ENCODE results near the gene PHF12.
"Not testable (repeated sequence)": the region's sequence is repeated elsewhere in the genome, so short reads cannot be mapped to it uniquely, and the experiment has no call there.

The PHF12 gene

GRCh38 chr17:28903546-28903841, 47.8 kb downstream of the PHF12 start:
- not testable (repeated sequence) for DNase-seq (ENCODE audit: low read depth, low spot score)

DNA sequence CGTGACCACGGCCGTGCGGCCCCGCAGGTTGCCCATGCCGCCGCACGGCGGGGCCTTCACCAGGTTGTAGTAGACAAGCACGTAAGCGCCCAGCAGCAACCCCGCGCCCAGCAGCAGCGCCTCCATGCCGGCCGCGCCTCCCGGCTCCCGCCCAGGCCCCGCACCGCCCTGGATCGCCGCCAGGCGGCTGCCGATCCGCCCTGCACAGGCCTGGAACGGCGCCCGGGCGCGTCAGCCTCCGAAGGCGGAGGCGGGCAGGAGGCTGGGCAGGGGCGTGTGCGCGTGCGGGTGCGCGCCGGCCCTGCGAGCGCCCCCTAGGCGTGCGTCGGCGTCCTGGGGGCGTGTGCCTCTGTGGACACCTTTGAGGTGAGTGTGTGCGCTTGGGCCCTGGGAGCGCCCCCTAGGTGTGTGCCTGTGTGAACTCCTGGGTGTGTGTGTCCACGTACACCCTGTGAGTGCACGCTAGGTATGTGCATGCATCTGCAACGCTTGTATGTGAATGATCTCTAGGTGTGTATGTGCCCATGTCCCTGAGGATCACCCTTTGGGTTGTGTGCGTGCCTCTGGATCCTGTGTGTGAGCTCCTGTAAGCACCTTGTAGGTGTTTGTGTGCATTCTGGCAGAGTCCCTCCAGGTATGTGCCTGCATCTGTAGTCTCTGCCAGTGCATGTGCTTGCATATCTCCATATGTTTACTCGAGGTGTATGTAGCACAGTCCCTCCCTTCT, 48.3 kb downstream of the PHF12 start, which contains the start of gene DHRS13:
Gene DHRS13 (minus strand): TSS at position 261 of the 727 bp plus-strand sequence. CDS start 135 bp downstream, at position 126.
- peak; percentile 99 for DNase-seq (ENCODE audit: low read depth, low spot score)

- DNase-seq (ENCODE audit: low read depth, low spot score) = peak; percentile 64
These were observed 49.2 kb downstream of the PHF12 start for GRCh38 chr17:28901866-28902818.

GRCh38 chr17:28900986-28901726, 50.2 kb downstream of the PHF12 start:
- no peak for DNase-seq (ENCODE audit: low read depth, low spot score)

DNA sequence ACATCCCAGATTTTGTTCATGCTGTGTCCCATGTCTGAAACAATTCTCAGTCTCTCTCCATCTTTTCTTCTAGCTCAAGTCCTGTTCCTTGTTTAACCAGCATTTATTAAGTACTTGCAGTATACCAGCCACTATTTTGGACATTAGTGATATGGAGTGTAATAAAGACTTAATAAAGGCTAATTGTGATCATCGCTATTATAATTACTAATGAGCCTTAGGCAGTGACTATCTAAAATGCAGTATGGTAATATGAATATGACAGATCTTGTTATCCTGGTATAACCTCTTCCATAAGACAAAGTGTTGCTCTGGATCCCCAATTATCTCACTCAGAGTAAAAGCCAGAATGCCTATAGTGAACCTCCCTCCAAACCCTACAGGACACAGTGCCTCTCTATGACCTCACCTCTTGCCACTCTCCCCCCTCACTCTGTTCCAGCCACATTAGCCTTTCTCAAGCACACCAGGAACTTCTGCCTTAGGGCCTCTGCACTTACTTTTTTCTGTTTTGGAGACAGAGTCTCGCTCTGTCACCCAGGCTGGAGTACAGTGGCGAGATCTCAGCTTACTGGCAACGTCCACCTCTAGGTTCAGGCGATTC, 52.0 kb downstream of the PHF12 start:
- peak; percentile 42 for DNase-seq (ENCODE audit: low read depth, low spot score)

DNA sequence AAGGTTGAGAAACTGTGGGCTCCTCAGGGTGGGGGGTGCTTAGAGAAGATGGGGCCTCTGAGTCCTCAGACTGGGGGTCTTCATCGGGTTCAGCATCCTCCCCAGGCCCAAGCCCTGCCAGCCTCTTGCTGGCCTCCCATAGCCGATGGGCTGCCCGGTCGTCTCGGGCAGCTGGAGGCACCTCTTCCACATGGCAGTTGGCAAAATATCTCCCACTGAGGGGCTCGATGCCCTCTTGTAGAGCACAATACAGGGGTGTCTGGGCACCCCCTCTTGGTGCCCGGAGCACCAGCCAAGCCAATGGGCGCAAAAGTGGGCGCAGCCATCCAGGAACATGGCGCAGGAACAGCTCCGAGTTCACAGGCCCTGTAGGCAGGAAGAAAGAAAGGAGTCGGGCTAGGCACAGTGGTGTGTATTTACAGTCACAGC, 52.8 kb downstream of the PHF12 start:
- no peak for DNase-seq (ENCODE audit: low read depth, low spot score)

GRCh38 chr17:28897769-28898526, 53.4 kb downstream of the PHF12 start:
- DNase-seq (ENCODE audit: low read depth, low spot score) = no peak

DNA sequence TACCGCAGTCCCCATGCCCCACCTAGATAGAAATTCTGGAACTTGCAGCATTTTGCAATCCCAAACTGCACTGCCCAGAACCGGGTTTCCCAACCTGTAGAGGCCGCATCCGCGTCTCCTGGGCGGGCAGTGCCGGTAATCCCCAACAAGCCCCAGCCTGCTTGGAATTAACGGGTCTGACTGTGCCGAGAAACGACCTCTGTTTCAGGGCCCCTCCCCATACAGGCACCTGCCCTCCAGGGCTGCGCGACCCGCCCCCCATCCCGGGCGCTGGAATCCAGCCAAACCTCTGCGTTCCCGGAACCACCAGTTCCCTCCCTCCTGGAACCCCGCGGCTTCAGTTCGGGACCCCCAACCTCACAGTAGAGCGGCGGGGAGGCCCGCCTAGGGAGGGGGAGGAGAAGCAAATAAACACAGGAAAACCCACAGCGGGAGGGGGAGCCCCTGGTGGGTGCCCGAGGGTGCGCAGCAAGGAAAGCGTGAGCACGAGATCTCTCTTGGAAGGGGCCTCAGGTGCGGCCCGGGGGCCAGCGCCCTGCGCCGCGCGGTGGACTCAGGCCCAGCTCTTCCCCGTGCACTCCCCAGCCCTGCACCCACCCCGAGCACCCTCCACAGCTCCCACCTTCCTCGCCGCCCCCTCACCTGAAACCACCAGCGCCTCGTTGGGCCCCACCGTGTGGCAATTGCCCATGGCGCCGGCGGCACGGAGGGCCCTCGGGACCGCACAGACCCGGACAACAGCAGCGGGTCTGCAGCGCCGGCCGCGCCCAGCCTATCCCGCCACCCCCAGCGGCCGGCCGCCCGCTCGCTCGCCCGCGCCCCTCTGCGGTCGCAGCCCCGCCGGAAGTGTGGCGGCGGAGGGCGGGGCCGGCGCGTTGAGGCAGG, 54.2 kb downstream of the PHF12 start, which contains the start of gene FLOT2:
Gene FLOT2 (minus strand): TSS at position 850 of the 885 bp plus-strand sequence. CDS start 159 bp downstream, at position 691.
- peak; percentile 71 for DNase-seq (ENCODE audit: low read depth, low spot score)

DNA sequence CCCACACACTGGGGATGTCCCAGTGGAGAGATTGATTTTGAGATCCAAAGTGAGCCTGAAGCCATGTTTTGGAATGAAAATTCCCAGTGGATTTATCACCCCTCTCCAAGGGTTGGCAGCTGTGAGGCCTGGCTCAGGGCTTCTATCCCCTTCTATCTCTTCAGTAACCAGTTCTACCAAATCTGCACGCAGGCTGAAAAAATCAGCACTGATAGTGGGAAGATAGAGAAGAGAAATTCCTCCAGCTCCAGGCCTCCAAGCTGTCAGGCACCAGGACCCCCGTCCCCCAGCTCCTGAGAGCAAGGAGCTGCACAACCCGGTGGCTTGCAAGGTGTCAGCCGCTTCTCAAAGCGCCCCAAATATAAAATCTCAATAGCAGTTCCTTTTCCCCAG, 54.8 kb downstream of the PHF12 start:
- DNase-seq (ENCODE audit: low read depth, low spot score) = no peak

DNA sequence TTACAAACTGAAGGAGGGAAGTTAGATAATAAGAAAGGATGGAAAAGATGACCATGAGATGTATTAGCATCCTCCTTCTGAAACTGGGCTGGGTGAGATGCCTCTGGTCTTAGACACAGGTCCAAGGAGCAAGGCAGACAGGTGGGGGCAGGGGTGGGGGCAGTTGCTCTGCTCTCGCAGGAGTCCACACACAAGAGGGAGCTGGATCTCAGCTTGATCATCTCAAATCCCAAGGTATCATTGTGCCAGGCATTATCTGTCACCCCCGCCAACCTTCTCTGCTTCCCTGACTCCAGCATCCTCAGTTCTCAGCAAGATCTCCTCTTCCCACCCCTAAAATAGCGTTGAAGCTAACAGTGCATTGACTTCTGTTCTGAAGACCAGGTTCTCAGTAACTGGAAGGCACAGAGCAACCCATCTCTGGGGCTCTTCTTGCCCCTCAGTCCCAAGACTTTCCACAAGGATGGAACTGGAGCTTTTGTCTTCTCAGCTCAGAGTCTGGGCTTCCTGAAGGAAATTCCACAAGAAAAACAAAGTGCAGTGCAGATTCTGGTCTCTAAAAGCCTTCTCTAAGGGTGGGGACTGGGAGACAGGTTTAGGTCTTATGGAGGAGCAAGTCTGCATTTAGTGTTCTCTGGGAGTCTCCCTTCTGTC, 55.4 kb downstream of the PHF12 start:
- DNase-seq (ENCODE audit: low read depth, low spot score) = no peak

GRCh38 chr17:28893248-28894183, 57.8 kb downstream of the PHF12 start:
- not testable (repeated sequence) for DNase-seq (ENCODE audit: low read depth, low spot score)

GRCh38 chr17:28892024-28892423, 59.3 kb downstream of the PHF12 start:
- no peak for DNase-seq (ENCODE audit: low read depth, low spot score)

DNA sequence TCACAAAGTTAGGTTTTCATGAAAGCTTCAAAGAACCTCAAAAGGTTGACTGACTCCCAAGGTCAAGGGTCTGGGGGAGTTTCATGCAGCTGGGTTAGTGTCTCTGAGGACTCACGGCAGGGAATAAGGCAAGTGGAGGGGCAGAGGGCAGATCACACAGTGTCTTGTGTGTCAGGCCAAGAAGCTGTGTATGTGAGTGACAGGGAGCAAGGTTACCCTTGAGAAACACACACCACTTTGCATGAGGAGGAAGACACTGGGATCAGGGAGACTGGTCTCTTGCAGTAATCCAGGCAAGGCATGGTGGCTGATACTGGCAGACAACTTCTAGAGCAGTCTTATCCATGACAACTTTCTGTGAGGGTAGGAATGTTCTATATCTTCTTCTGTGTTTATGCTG, 60.1 kb downstream of the PHF12 start:
- no peak for DNase-seq (ENCODE audit: low read depth, low spot score)

GRCh38 chr17:28889996-28890395, 61.3 kb downstream of the PHF12 start:
- no peak for DNase-seq (ENCODE audit: low read depth, low spot score)

- no peak for DNase-seq (ENCODE audit: low read depth, low spot score)
These were observed 62.5 kb downstream of the PHF12 start for GRCh38 chr17:28888832-28889231.

DNA sequence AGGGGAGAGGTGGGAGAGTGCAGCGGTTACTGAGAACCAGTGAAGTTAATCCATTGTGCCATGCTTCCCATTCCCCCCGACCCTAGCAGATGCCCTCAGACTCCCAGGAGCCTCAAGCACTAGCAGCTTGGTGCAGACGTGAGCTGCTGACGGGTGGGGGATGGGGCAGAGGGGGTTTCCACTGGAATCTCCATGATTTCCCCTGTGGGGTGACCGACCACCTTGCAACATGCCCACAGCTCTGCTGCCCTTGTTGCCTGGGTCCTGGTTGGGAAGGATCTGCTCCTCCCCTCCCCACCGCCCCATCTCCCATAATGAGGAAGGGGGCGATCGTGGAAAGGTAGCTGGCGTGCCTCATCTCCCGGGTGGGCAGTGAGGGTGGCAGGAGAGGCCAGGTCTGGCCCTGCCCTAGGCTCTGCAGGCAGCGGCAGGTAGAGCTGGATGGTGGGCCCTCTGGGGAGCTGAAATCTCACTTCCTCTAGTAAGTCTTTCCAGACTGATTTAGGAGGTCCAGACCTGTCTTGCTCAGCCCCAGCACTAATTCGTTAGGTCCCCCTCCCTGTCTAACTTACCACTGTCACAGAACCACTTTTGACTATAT, 63.3 kb downstream of the PHF12 start:
- no peak for DNase-seq (ENCODE audit: low read depth, low spot score)

GRCh38 chr17:28885951-28886350, 65.4 kb downstream of the PHF12 start:
- no peak for DNase-seq (ENCODE audit: low read depth, low spot score)

DNA sequence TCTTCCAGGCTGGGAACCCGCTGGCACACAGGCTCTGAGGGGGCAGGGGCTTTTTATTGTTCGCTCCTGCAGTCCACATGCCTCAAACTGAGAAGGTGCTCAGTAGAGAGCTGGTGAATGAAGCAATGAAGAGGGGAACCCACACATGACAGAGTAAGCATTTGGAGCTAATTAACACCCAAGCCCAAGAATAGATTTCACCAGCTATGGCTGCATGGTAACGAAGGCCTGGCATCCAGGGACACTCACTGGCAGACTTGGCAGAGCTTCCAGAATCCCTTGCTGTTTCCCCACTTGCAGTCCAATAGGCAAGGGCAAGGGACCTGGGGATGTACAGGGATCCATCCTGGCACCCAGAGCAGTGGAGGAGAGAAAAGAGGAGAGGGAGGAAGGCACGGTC, 66.0 kb downstream of the PHF12 start:
- no peak for DNase-seq (ENCODE audit: low read depth, low spot score)

Measured in ELF-1 (cell line).